IPS-15b (cell line): Measurements from ENCODE around the gene STPG2.

Experiments used
- H3K27me3 ChIP-seq: one replicate; pipeline ENCODE4 v1.6.1; 2013; ENCODE audit warnings: low read length; ENCODE audit not compliant: control insufficient read depth, insufficient read depth
- H3K36me3 ChIP-seq: one replicate; pipeline ENCODE4 v1.6.1; 2013; ENCODE audit warnings: low read length; ENCODE audit not compliant: control insufficient read depth, insufficient read depth
- H3K4me1 ChIP-seq: one replicate; pipeline ENCODE4 v1.6.1; 2013; ENCODE audit warnings: mild to moderate bottlenecking, low read length; ENCODE audit not compliant: control insufficient read depth, insufficient read depth
- H3K4me3 ChIP-seq: one replicate; pipeline ENCODE4 v1.5.1; 2013; ENCODE audit warnings: low read depth, low read length
- H3K9ac ChIP-seq: one replicate; pipeline ENCODE4 v1.6.1; 2013; ENCODE audit warnings: low read depth, mild to moderate bottlenecking, low read length
- H3K9me3 ChIP-seq: one replicate; pipeline ENCODE4 v1.6.1; 2013; ENCODE audit warnings: mild to moderate bottlenecking, low read length; ENCODE audit not compliant: control insufficient read depth, insufficient read depth

Gene STPG2

DNA sequence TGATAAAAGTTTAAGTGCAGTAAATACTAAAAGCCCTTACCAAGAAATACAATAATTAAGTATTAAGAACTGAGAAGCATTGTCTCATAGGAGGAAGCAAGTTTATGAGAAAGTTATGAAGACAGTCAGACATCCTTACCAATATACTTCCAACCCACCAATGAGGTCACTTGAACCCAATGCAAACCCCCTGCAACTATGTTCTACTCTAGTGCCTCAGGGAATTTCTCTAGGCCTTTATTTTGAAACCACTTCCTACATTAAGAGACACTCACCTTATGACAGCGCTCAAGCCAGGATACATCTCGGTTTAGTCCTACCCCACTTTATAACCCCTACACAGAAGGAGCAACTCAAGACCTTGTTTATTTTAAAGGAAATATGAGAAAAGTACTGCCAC is 61.3 kb downstream of the STPG2 start:
- Histone ChIP-seq H3K4me3 (no peak overlapping the region), H3K4me1 (no peaks in the 10 kb centered on the region), H3K27me3 (no peaks in the 10 kb centered on the region), H3K9ac (no peak overlapping the region), H3K36me3 (no peaks in the 10 kb centered on the region), H3K9me3 (no peaks in the 10 kb centered on the region)

DNA sequence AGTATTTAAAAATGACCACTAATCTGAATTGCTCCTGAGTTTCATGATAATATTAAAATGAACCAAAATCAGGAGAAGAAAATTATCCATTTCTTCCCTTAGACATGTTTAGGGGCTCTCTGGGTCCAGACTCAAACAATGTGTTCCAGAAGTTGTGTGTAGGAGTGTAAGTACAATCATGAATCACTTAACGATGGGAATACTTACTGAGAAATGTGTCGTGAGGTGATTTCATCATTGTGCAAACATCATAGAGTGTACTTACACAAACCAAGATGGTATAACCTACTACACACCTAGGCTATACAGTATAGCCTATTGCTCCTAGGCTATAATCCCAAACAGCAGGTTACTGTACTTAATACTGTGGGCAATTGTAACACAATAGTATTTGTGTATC is 74.8 kb downstream of the STPG2 start:
- Histone ChIP-seq H3K4me1 (no peaks in the 10 kb centered on the region), H3K36me3 (no peaks in the 10 kb centered on the region), H3K27me3 (no peaks in the 10 kb centered on the region), H3K9ac (no peak overlapping the region), H3K4me3 (no peak overlapping the region), H3K9me3 (no peaks in the 10 kb centered on the region)

DNA sequence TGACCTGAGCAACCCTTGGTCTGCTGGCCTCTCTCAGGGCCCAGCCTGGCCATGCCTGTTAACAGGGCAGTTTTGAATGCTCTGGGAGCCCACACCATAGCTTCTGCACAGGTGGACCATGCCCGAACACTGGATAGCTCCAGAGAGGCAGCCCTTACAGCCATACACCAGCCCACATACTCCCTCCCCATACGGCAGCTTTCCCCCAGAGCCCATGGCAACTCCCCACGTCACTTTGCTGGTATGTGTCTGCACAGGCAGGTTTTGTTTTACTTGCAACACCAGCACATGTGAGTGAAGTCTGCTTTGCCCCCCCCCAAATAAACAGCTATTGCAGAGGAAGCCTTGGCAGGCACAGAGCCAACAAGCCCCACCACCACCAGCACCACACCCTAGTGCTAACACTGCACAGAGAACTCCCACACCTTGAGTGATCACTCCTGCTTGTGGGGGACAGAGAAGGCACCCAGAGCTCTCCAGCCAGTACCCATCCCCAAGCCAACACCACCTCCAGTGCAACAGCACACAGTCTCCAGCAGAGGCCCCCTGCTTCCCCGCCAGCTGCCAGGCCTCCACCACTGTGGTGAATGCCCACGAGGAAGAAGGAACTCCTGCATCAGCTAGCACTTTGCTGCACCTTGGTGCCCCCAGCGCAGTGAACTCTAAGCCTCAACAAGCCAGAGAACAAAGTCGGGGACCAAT is 87.3 kb downstream of the STPG2 start:
- H3K4me1 ChIP-seq, result no peaks in the 10 kb centered on the region
- H3K4me3 ChIP-seq, result no peak overlapping the region
- H3K36me3 ChIP-seq, result no peaks in the 10 kb centered on the region
- H3K9me3 ChIP-seq, result no peaks in the 10 kb centered on the region
- no peak overlapping the region for H3K9ac ChIP-seq
- no peaks in the 10 kb centered on the region for H3K27me3 ChIP-seq

DNA sequence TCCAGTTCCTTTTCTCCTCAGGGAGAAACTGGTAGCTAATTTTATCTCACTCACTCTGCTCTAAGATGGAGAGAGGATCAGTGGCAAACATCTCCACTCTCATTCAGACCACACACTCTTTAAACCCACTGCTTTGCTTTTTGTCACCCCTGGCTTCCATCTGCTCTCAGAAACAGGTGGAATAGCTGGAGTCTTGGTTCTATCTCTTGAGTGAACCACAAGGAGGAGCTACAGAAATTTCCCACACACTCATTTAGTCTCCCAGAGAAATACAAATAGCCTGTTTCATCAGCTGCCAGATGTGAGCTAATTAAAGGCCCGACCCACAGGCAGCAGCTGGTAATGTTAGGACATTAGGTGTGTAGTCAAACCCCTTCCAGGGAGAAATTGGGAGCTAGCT is 96.6 kb downstream of the STPG2 start:
- no peaks in the 10 kb centered on the region for H3K27me3 ChIP-seq
- H3K9ac ChIP-seq, result no peak overlapping the region
- H3K36me3 ChIP-seq, result no peaks in the 10 kb centered on the region
- no peaks in the 10 kb centered on the region for H3K4me1 ChIP-seq
- no peaks in the 10 kb centered on the region for H3K9me3 ChIP-seq
- no peak overlapping the region for H3K4me3 ChIP-seq

DNA sequence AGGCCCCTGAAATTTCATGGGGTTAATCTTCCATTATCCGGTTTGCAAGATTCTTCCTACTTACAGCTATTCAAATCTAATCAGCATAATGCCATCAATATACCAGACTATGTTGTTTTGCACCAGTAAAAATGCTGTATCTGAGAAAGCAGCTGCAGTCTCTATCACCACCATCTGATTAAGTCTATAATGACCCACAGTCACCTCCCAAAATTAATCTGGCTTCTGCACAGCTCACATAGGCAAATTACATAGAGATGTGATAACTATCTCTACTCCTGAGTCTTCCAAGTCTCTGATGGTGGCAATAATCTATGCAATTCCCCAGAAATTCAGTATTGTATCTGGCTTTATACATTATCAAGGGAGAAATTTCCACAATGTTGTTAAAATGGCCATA is 113.2 kb downstream of the STPG2 start:
- Histone ChIP-seq H3K36me3 (no peaks in the 10 kb centered on the region), H3K4me3 (no peak overlapping the region), H3K27me3 (no peaks in the 10 kb centered on the region), H3K9ac (no peak overlapping the region), H3K9me3 (no peaks in the 10 kb centered on the region), H3K4me1 (no peaks in the 10 kb centered on the region)

DNA sequence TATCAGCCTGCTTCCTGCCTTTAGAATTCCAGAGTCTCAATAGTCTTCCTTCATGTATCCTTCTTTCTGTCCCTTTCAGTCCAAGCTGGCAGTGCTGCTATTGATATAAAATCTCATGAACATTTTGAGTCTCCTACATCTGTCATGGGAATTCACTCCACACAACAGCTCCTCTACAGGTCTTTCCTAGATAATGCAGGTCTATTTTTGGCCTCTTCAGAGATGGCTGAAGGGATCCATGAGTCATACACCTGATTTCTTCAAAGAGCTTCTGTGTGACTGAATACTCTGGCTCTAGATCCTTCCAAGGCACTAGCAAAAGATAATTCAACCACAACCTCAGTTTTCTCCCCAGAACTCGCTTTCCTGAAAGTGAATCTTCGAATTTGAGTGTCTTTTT is 115.4 kb downstream of the STPG2 start:
- Histone ChIP-seq H3K27me3 (no peaks in the 10 kb centered on the region), H3K9ac (no peak overlapping the region), H3K9me3 (no peaks in the 10 kb centered on the region), H3K4me1 (no peaks in the 10 kb centered on the region), H3K36me3 (no peaks in the 10 kb centered on the region), H3K4me3 (no peak overlapping the region)

DNA sequence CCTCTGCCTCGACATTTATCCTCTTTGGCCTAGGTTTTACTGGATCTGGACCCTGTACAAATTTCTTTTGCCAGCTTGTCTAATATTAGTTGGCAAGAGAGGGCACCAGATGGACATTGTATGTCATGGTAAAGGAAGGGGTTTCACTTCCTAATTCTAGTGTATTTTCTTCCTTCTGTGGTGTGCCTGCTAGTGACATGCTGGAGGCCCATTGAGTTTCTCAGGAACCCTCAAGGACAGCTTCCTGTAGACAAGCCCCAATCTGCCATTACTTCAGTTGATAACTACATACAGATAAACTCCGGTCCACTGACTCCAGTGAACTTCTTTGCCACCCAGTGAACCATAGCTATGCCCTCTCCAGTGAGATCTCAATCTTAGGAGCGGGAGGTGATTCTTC is 116.9 kb downstream of the STPG2 start:
- no peaks in the 10 kb centered on the region for H3K4me1 ChIP-seq
- H3K9ac ChIP-seq, result no peak overlapping the region
- no peaks in the 10 kb centered on the region for H3K27me3 ChIP-seq
- no peaks in the 10 kb centered on the region for H3K36me3 ChIP-seq
- H3K4me3 ChIP-seq, result no peak overlapping the region
- H3K9me3 ChIP-seq, result no peaks in the 10 kb centered on the region

DNA sequence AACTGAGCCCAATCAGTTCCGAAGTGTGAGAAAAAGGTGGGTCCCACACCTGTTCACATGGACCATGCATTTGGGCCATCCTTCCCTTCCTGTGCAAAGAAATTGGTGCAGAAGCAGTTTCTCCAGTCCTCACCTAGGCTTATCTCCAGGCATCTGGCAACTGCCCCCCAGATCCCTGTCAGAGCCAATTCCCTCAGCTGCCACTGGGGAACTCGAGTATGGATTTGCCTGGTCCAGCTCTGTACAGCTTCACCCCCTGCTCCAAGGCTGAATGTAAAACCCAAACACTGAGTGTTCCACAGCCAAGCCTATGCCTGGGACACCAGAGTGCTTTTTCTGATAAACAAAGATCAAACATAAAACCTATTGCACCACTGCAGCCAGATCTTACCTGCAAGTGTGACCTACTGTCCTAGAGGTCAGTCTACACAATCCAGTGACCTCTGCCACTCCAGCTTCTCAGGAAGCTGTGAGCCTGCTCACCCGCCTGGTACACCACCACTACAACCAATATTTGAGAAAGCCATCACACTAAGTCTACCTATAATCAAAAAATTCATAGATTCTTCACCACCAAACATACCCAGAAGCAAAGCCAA is 136.4 kb downstream of the STPG2 start:
- H3K4me3 ChIP-seq, result no peak overlapping the region
- H3K27me3 ChIP-seq, result no peaks in the 10 kb centered on the region
- H3K9me3 ChIP-seq, result no peaks in the 10 kb centered on the region
- no peaks in the 10 kb centered on the region for H3K4me1 ChIP-seq
- no peaks in the 10 kb centered on the region for H3K36me3 ChIP-seq
- H3K9ac ChIP-seq, result no peak overlapping the region

DNA sequence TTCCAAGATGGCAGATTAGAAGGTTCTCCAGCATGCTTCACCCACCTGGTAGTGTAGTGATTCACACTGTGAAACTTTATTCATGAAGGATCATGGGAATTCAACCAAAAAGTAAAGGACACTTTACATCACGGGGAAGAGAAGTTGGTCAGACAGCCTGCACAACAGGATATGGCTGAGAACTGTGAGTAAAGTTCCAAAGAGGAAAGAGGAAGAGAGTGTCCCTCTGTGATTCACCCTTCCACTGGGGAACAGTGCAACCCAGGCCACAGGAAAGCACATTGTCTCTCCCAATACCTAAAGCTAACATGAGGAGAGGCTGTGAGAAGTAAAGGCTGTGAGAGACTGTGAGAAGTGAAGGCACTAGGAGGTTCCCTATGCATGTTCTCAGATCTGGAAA is 137.2 kb downstream of the STPG2 start:
- Histone ChIP-seq H3K4me1 (no peaks in the 10 kb centered on the region), H3K9me3 (no peaks in the 10 kb centered on the region), H3K4me3 (no peak overlapping the region)

DNA sequence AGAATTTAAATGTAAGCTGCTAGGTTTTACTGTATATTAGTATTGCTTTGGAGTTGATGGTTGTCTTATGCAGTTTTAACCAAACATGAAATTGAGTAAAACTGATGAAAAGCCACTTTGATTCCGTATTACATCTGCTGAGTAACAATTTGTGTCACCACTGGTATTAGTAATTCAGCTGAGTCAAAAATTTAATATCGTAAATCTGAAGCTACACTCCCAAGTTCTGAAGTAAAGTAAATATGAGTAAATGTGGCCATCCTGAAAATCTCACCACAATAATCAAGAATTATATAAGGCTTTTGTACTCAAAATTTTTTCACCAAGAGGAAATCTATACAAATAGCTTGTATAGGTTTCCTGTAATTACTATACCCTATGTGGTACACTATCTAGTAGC is 142.3 kb downstream of the STPG2 start:
- Histone ChIP-seq H3K9me3 (no peaks in the 10 kb centered on the region), H3K27me3 (no peaks in the 10 kb centered on the region), H3K36me3 (no peaks in the 10 kb centered on the region), H3K9ac (no peak overlapping the region), H3K4me3 (no peak overlapping the region), H3K4me1 (no peaks in the 10 kb centered on the region)

More for the DNA sequence above, 137.2 kb downstream of the STPG2 start:
- H3K36me3 ChIP-seq, result no peaks in the 10 kb centered on the region
- H3K27me3 ChIP-seq, result no peaks in the 10 kb centered on the region
- no peak overlapping the region for H3K9ac ChIP-seq

DNA sequence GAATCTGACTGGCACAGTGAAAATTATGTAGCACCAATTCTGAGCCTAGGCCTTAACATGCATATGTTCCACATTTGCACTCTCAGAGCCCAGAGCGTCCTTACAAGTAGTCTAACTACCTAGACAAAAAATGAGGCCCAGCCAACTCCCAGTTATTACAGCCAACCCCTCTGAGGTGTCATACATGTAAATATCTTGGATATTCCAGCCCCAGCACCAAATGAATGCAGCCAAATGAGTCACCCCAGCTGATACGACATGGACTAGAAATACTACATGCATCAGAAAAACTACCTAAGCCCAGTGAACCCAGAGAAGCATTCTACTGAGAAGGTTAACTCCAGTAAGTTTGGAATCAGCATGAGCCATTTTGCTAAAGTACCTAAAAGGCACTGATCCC is 145.1 kb downstream of the STPG2 start:
- Histone ChIP-seq H3K36me3 (no peaks in the 10 kb centered on the region), H3K9me3 (no peaks in the 10 kb centered on the region)

DNA sequence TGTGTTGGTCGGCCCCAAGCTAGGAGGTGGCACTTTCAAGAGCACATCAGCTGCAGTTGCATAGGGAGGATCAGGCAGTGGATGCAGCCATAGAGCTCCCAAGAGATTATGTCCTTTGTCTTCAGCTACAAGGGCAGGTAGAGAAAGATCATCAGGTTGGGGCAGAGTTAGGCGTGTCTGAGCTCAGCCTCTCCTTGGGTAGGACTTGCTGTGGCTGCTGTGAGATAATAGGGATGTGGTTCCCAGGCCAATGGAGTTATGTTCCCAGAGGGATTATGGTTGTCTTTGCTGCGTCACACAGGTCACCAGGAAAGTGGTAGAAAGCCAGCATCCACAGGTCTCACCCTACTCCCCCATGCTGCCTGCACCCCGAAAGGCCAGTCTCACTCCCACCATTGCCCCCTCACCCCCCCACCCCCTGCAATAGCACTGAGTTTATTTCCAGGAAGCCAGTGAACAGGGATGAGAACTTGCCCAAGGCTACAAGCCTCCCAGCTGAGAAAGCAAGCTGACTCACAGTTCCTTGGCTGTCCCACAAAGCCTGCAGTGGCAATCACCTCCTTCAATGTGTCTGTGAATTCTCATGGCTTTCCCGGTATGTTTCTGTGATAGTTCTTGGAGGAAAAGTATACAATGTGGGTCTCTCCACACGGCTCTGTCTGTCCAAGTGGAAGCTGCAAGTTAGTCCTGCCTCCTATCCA is 148.4 kb downstream of the STPG2 start:
- no peaks in the 10 kb centered on the region for H3K36me3 ChIP-seq
- no peak overlapping the region for H3K9ac ChIP-seq
- H3K4me3 ChIP-seq, result no peak overlapping the region
- no peaks in the 10 kb centered on the region for H3K9me3 ChIP-seq
- H3K27me3 ChIP-seq, result no peaks in the 10 kb centered on the region
- H3K4me1 ChIP-seq, result no peaks in the 10 kb centered on the region

More for the DNA sequence above, 145.1 kb downstream of the STPG2 start:
- H3K27me3 ChIP-seq, result no peaks in the 10 kb centered on the region
- H3K4me3 ChIP-seq, result no peak overlapping the region
- H3K4me1 ChIP-seq, result no peaks in the 10 kb centered on the region
- H3K9ac ChIP-seq, result no peak overlapping the region
